ENCODE data around the gene GDPD4.
A peak's percentile ranks its signal among the peaks of the same experiment; 100 is the strongest.

GDPD4 gene

GRCh38 chr11:77201991-77202841 lies 99.3 kb downstream of the GDPD4 start:
- in situ Hi-C loops (cut with HindIII; ENCODE audit: low sequenced_read_pairs): no loop called here
- H3K4me3 ChIP-seq (ENCODE audit: low read depth, low read length): no peak overlapping the region
- no peak for DNase-seq (ENCODE audit: low read depth, low spot score)
- TF ChIP-seq CTCF (IDR thresholded peaks at IDR 0.05; ENCODE audit: low read depth, low read length): no peak

- no peak for TF ChIP-seq CTCF (IDR thresholded peaks at IDR 0.05; ENCODE audit: low read depth, low read length)
- in situ Hi-C loops (cut with HindIII; ENCODE audit: low sequenced_read_pairs): no loop called here
- H3K4me3 ChIP-seq (ENCODE audit: low read depth, low read length): no peak overlapping the region
- DNase-seq (ENCODE audit: low read depth, low spot score): no peak
Observed at GRCh38 chr11:77201370-77201769, 100.1 kb downstream of the GDPD4 start.

GRCh38 chr11:77200351-77201268 lies 100.9 kb downstream of the GDPD4 start:
- TF ChIP-seq CTCF (IDR thresholded peaks at IDR 0.05; ENCODE audit: low read depth, low read length): no peak
- no peak for DNase-seq (ENCODE audit: low read depth, low spot score)
- no peak overlapping the region for H3K4me3 ChIP-seq (ENCODE audit: low read depth, low read length)
- in situ Hi-C loops (cut with HindIII; ENCODE audit: low sequenced_read_pairs): no loop called here

- in situ Hi-C loops (cut with HindIII; ENCODE audit: low sequenced_read_pairs): no loop called here
- no peak for TF ChIP-seq CTCF (IDR thresholded peaks at IDR 0.05; ENCODE audit: low read depth, low read length)
- no peak for DNase-seq (ENCODE audit: low read depth, low spot score)
- H3K4me3 ChIP-seq (ENCODE audit: low read depth, low read length): no peak overlapping the region
Observed at GRCh38 chr11:77199137-77199745, 102.2 kb downstream of the GDPD4 start.

- H3K4me3 ChIP-seq (ENCODE audit: low read depth, low read length): no peak overlapping the region
- TF ChIP-seq CTCF (IDR thresholded peaks at IDR 0.05; ENCODE audit: low read depth, low read length): peak; percentile 44
- in situ Hi-C loops (cut with HindIII; ENCODE audit: low sequenced_read_pairs): no loop called here
- no peak for DNase-seq (ENCODE audit: low read depth, low spot score)
Observed at GRCh38 chr11:77198440-77198849, 103.0 kb downstream of the GDPD4 start.

- in situ Hi-C loops (cut with HindIII; ENCODE audit: low sequenced_read_pairs): no loop called here
- no peak for DNase-seq (ENCODE audit: low read depth, low spot score)
- no peak for TF ChIP-seq CTCF (IDR thresholded peaks at IDR 0.05; ENCODE audit: low read depth, low read length)
- H3K4me3 ChIP-seq (ENCODE audit: low read depth, low read length): no peak overlapping the region
Observed at GRCh38 chr11:77197626-77198320, 103.7 kb downstream of the GDPD4 start.

Data from astrocyte of the spinal cord (primary cell).